IMR-90 (cell line): ENCODE measurements around the gene IL22RA1. TPM values are rescaled to one million over a fixed set of nuclear protein-coding genes. Genes with fewer than 3 reads are reported as not detected.

Source experiments
- ATAC-seq: fragments of 200-7000 bp; cut with Tn5 transposase; 2 replicates; pipeline ENCODE4 v1.9.1; 2020; ENCODE audit warnings: low read depth, mild to moderate bottlenecking, moderate library complexity
- BruUV-seq: library from RNA; stranded (reverse); fragments of 400-500 nt; replicated peaks from 2 replicates; lab custom pipeline; 2021; lab: Mats Ljungman, UMichigan
- CTCF ChIA-PET: fragments of 300-600 bp; formaldehyde crosslinking; extraction: SDS; loops from one replicate; lab custom pipeline; 2021; ENCODE audit warnings: antibody characterized with exemption; lab: Yijun Ruan, JAX
- POLR2A ChIA-PET: fragments of 300-600 bp; sonication (Branson Sonifier 250); formaldehyde crosslinking; loops from one replicate; lab custom pipeline; 2022; ENCODE audit warnings: antibody characterized with exemption; ENCODE audit not compliant: unreplicated experiment; lab: Charles Lee
- DNase-seq: peaks from one replicate; pipeline ENCODE4 v3.0.0; 2013
- H2AFZ ChIP-seq: replicated peaks from 2 replicates; pipeline ENCODE3; 2013; ENCODE audit warnings: low read length, mild to moderate bottlenecking; ENCODE audit not compliant: poor library complexity
- H2AK5ac ChIP-seq: 2 replicates; pipeline ENCODE4 v1.6.1; 2013; ENCODE audit warnings: low read depth, low read length, inconsistent platforms
- H2AK9ac ChIP-seq: replicated peaks from 2 replicates; pipeline ENCODE3; 2013; ENCODE audit warnings: mild to moderate bottlenecking, low read depth, low read length, moderate library complexity; ENCODE audit not compliant: poor library complexity
- H2BK120ac ChIP-seq: 2 replicates; pipeline ENCODE4 v1.6.1; 2013; ENCODE audit warnings: low read depth, low read length, inconsistent platforms
- H2BK15ac ChIP-seq: 3 replicates; pipeline ENCODE4 v1.6.1; 2013; ENCODE audit warnings: low read depth, low read length, inconsistent platforms
- H2BK20ac ChIP-seq: 2 replicates; pipeline ENCODE4 v1.6.1; 2013; ENCODE audit warnings: low read depth, mild to moderate bottlenecking, inconsistent platforms, low read length, moderate library complexity
- H2BK5ac ChIP-seq: 2 replicates; pipeline ENCODE4 v1.6.1; 2013; ENCODE audit warnings: mild to moderate bottlenecking, low read depth, low read length, inconsistent platforms; ENCODE audit not compliant: poor library complexity, severe bottlenecking
- H3K14ac ChIP-seq: replicated peaks from 2 replicates; pipeline ENCODE4 v1.6.1; 2013; ENCODE audit warnings: low read depth, low read length, inconsistent platforms
- H3K18ac ChIP-seq: 2 replicates; pipeline ENCODE4 v1.6.1; 2013; ENCODE audit warnings: low read depth, low read length, control low read depth
- H3K23ac ChIP-seq: 2 replicates; pipeline ENCODE4 v1.6.1; 2013; ENCODE audit warnings: low read depth, low read length, inconsistent platforms
- H3K27ac ChIP-seq: 2 replicates; pipeline ENCODE4 v1.5.1; 2013; ENCODE audit warnings: mild to moderate bottlenecking, control low read depth, low read length; ENCODE audit not compliant: insufficient read depth
- H3K27me3 ChIP-seq: 2 replicates; pipeline ENCODE4 v1.6.1; 2013; ENCODE audit warnings: low read length; ENCODE audit not compliant: control insufficient read depth, insufficient read depth
- H3K36me3 ChIP-seq: 2 replicates; pipeline ENCODE4 v1.6.1; 2013; ENCODE audit warnings: low read length, mixed read lengths; ENCODE audit not compliant: control insufficient read depth, insufficient read depth
- H3K4ac ChIP-seq: 2 replicates; pipeline ENCODE4 v1.6.1; 2013; ENCODE audit warnings: low read depth, low read length, inconsistent platforms
- H3K4me1 ChIP-seq: 2 replicates; pipeline ENCODE4 v1.6.1; 2013; ENCODE audit warnings: low read length, mixed read lengths; ENCODE audit not compliant: control insufficient read depth, insufficient read depth
- H3K4me2 ChIP-seq: 2 replicates; pipeline ENCODE4 v1.6.1; 2013; ENCODE audit warnings: low read depth, mild to moderate bottlenecking, control low read depth, low read length, moderate library complexity
- H3K4me3 ChIP-seq: 2 replicates; pipeline ENCODE4 v1.5.1; 2013; ENCODE audit warnings: low read depth, mild to moderate bottlenecking, control low read depth, low read length, moderate library complexity; ENCODE audit not compliant: insufficient read depth
- H3K56ac ChIP-seq: 2 replicates; pipeline ENCODE4 v1.6.1; 2013; ENCODE audit warnings: low read length, inconsistent platforms; ENCODE audit not compliant: insufficient read depth; ENCODE audit errors: extremely low read depth
- H3K79me1 ChIP-seq, 2 experiments: 2 replicates each; pipeline ENCODE4 v1.6.1; 2013; ENCODE audit warnings: low read length in 2 of 2, inconsistent platforms in 1 of 2, low read depth in 1 of 2
- H3K9ac ChIP-seq: 2 replicates; pipeline ENCODE4 v1.6.1; 2013; ENCODE audit warnings: low read depth, low read length, control low read depth
- H3K9me1 ChIP-seq: 2 replicates; pipeline ENCODE4 v1.6.1; 2013; ENCODE audit warnings: low read length, inconsistent platforms; ENCODE audit not compliant: insufficient read depth
- H3K9me3 ChIP-seq: 2 replicates; pipeline ENCODE4 v1.6.1; 2013; ENCODE audit warnings: low read length; ENCODE audit not compliant: control insufficient read depth, insufficient read depth
- H4K20me1 ChIP-seq: 2 replicates; pipeline ENCODE4 v1.6.1; 2013; ENCODE audit warnings: low read length, inconsistent platforms; ENCODE audit not compliant: insufficient read depth
- H4K5ac ChIP-seq: 2 replicates; pipeline ENCODE4 v1.6.1; 2013; ENCODE audit warnings: mild to moderate bottlenecking, low read depth, low read length, control low read depth
- H4K8ac ChIP-seq, 2 experiments: 2 replicates each; pipeline ENCODE4 v1.6.1; 2013; ENCODE audit warnings: low read depth in 2 of 2, low read length in 2 of 2, control low read depth in 1 of 2, inconsistent platforms in 1 of 2
- H4K91ac ChIP-seq: 2 replicates; pipeline ENCODE4 v1.6.1; 2013; ENCODE audit warnings: low read depth, low read length, inconsistent platforms; ENCODE audit not compliant: insufficient read depth
- CHD1 ChIP-seq: IDR thresholded peaks from 2 replicates; pipeline ENCODE4 v1.6.1; 2012; ENCODE audit warnings: low read depth, low read length, improper control_type of control experiment
- MAZ ChIP-seq: IDR thresholded peaks from 2 replicates; pipeline ENCODE4 v1.6.1; 2012; ENCODE audit warnings: low read depth, mild to moderate bottlenecking, low read length, improper control_type of control experiment, moderate library complexity, borderline replicate concordance
- RAD21 ChIP-seq: IDR thresholded peaks from 2 replicates; pipeline ENCODE4 v1.6.1; 2012; ENCODE audit warnings: low read length, improper control_type of control experiment
- RFX5 ChIP-seq: IDR thresholded peaks from 2 replicates; pipeline ENCODE4 v1.8.0; 2012; ENCODE audit warnings: low read depth, mild to moderate bottlenecking, low read length, moderate library complexity
- WGBS, 2 experiments: methylation state at CpG; one replicate each; pipeline versions ENCODE4 v1.1.5 to v1.1.7; 2013; ENCODE audit warnings: missing lambda C conversion rate in 2 of 2; ENCODE audit not compliant: insufficient read length in 1 of 2; ENCODE audit errors: extremely low coverage in 2 of 2; 5-methylcytosine and 5-hydroxymethylcytosine counted together
- dilution Hi-C: fragments of 300-500 bp; cut with HindIII; formaldehyde crosslinking; loops from one replicate; pipeline ENCODE4 v1.14.3; 2018; ENCODE audit warnings: low sequenced_read_pairs; ENCODE audit not compliant: unreplicated experiment
- in situ Hi-C: fragments of 300-500 bp; cut with MboI; formaldehyde crosslinking; loops from 3 replicates; pipeline ENCODE4 v1.14.3; 2019; ENCODE audit warnings: low sequenced_read_pairs, inconsistent platforms, mixed read lengths
- intact Hi-C: fragments of 100-400 bp; cut with micrococcal nuclease; formaldehyde crosslinking; loops from 2 replicates; pipeline ENCODE4 v1.10.0; 2022
- polyA plus RNA-seq, 3 experiments: library from polyadenylated mRNA; depleted of rRNA; stranded (reverse); fragments of >200 nt; gene quantifications; 2 replicates each; pipeline ENCODE4 v1.2.3, GENCODE V29; 2012; ENCODE audit warnings: low replicate concordance in 1 of 3
- total RNA-seq: library from RNA; depleted of rRNA; stranded (reverse); fragments of >200 nt; gene quantifications from 2 replicates; pipeline ENCODE4 v1.2.3, GENCODE V29; 2012

The IL22RA1 gene
- total and polyA plus RNA-seq, 2 of the 4 experiments (the other 2 are of a cell fraction) = not detected

DNA sequence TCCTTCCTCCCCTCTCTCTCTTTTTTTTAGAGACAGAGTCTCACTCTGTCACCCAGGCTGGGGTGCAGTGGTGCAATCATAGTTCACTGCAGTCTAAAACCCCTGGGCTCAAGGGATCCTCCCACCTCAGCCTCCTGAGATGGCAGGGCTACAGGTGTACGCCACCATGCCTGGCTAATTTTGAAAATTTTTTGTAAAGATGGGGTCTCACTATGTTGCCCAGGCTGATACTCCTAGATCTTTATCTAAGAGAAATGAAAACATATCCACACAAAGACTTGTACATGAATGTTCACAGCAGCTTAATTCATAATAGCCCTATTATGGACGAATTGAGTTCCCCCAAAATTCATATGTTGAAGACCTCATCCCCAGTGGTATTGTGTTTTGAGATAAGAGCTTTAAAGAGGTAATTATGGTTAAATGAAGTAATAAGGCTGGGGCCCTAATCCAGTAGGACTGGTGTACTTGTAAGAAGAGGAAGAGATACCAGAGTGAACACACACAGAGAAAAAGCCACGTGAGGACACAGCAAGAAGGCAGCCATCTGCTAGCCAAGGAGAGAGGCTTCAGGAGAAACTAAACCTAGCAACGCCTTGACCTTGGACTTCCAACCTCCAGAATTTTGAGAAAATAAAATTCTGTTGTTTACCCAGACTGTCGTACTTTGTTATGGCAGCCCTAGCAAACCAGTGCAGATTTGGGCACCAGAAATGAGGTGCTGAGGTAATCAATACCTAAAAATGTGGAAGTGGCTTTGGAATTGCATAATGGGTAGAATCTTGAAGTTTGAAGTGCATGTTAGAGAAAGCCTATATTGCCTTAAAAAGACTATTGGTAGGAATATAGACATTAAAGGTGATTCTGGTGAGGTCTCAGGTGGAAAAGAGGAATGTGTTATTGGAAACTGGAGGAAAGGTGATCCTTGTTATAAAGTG, 31.0 kb upstream of the IL22RA1 start:
- Histone ChIP-seq H3K4me1 (no peaks in the 10 kb centered on the region), H4K20me1 (no peaks in the 10 kb centered on the region), H3K4ac (no peak overlapping the region), H2AK5ac (no peak overlapping the region), H2AK9ac (no peak overlapping the region), H3K9ac (no peak overlapping the region), H3K4me2 (no peak overlapping the region), H3K36me3 (no peaks in the 10 kb centered on the region), H3K4me3 (no peak overlapping the region), H2BK120ac (no peak overlapping the region), H2BK20ac (no peak overlapping the region), H2BK5ac (no peak overlapping the region), H4K91ac (no peak overlapping the region), H4K8ac (no peak overlapping the region), H3K18ac (no peak overlapping the region), H3K14ac (no peak overlapping the region), H3K79me1 (no peaks in the 10 kb centered on the region), H3K56ac (no peak overlapping the region), H2AFZ (no peak overlapping the region), H3K9me3 (no peaks in the 10 kb centered on the region), H4K5ac (no peak overlapping the region), H2BK15ac (no peak overlapping the region), H3K23ac (no peak overlapping the region), H3K27me3 (peaks cover 38% of the 10 kb centered on the region), H3K9me1 (no peaks in the 10 kb centered on the region), H3K27ac (no peak overlapping the region)
- 17% methylated on average over 2 of the region's 5 CpGs; no CpG with 5 or more reads in 1 of the 2 experiments for WGBS, 2 experiments
- TF ChIP-seq RFX5 (no peak), RAD21 (no peak), CHD1 (no peak), MAZ (no peak)
- dilution Hi-C loops (no loop called here), intact Hi-C loops (no loop called here), in situ Hi-C loops (no loop called here)
- DNase-seq (no peak), ATAC-seq (no peak)
- BruUV-seq = no TSS peak
- ChIA-PET CTCF (interaction anchor here (1.9 kb wide), 1 partner anchor 11 kb away, joined by 4 read pairs; no protein-coding TSS in a partner anchor), POLR2A (no interaction called here)
